DMS114 treated with DMSO at 0.1 percent for 48 hours (cell line): ENCODE results near the gene CPM.
A peak's percentile ranks its signal among the peaks of the same experiment; 100 is the strongest.

Source experiments
- DNase-seq: peaks from one replicate; lab custom pipeline; 2025; ENCODE audit not compliant: unreplicated experiment; lab: John Stamatoyannopoulos, UW

The CPM gene

GRCh38 chr12:68932961-68933893 lies at the start of gene CPM:
TSS of gene CPM (minus strand) at chr12:68933171. CDS start at chr12:68932837, 334 bp downstream.
- peak; percentile 7 for DNase-seq

- no peak for DNase-seq
Measured at GRCh38 chr12:68981516-68981915, 48.5 kb upstream of the CPM start.

GRCh38 chr12:68980476-68981212 lies 47.7 kb upstream of the CPM start:
- DNase-seq = no peak

DNA sequence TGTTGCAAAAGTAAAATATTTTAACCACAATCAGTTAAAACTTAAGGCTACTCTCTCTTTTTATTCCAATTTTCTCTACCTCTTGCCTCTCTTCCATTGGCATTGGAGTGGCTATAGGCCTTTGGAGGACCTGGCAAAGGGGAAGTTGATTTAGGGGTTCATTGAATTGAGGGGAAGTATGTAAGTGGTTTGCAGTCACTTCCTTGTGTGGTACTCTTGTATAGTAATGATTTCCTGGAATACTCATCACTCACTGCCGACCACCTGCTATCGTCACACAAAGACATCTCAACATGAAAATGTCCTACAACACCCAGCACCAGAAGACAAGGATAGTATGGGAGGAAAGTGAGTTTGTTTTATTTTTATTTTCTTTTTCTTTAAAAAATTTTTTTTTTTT lies 45.7 kb upstream of the CPM start:
- no peak for DNase-seq

DNA sequence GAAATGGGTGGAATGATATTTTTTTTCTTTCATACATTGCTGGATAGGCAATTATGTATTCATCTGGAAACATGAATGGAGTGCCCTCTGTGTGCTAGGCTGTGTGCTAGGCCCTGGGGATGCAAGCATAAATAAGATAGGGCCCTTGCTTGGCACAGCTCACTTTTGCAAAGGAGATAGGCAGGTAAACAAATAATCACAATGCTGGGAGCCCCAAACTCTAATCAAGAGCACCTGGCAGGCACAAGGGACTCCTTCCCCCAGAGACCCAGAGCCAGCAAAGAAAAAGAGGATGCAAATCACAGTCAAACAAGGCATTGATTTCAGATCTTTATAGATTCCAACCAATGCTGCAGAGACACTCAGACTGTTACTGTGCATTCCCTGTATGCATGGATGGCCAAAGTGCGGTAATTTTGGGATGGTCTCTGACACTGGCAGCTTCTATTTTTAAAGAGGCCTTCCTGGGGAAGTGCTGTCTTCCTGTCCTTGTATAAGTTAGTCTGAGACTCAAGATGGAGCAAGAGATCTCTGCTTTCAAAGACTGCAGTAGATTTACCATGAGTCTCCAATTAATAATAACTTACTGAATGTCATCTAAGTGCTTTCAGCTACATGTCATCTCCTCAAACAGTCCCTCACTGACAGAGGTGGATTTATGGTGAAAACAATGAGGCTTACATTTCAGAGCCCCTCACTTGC lies 45.1 kb upstream of the CPM start:
- no peak for DNase-seq

- no peak for DNase-seq
Measured at GRCh38 chr12:68977335-68977734, 44.4 kb upstream of the CPM start.

DNA sequence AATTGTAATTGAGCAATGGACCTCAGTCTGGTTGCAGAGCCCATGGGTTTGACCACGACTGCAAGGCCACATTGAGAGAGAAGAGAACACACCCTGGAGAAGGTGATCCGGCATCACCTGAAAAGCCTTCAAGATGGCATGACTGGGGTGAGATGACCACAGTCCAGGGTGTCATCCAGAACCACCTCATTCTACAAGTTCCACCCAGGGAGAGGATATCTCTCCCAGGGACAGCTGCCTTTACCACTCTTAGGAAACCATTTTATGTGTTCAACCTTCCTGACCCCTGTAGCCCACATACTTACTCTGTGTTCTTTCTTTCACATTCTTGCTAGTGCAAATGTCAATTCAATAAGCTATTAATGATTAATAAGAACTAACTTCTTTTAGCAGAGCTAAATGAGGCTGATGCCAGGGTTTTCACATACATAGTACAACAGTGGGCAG lies 43.4 kb upstream of the CPM start:
- no peak for DNase-seq

GRCh38 chr12:68975811-68976210 lies 42.8 kb upstream of the CPM start:
- no peak for DNase-seq

DNA sequence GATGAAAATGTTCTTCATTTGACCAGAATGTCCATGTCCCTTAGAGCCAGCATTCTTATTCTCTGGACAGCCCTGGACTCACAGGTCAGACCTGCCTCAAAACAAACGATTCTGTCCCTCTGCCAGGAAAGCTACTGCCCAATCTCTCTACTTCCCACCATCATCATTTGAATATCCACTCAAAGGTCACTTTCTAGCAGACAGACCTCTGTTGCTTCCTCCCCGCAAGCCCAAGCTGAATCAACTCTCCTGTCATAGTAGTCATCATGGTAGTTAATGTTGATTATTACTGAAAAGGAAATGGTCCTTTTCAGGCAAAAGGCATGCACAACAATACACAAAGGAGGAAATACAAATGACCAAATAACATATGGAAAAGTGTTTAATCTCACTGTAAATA lies 39.6 kb upstream of the CPM start:
- no peak for DNase-seq

DNA sequence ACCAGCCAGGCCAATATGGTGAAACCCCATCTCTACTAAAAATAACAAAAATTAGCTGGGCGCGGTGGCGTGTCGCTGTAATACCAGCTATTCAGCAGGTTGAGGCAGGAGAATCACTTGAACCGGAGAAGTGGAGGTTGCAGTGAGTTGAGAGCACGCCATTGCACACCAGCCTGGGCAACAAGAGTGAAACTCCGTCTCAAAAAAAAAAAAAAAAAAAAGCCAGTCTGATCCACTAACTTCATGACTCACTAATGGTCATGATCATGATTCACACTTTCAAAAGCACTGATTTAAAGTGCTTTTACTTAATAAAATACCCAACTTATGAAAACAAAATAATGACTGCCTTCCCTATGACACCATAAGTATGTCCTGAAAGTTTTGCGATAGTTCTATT lies 38.4 kb upstream of the CPM start:
- DNase-seq = no peak

DNA sequence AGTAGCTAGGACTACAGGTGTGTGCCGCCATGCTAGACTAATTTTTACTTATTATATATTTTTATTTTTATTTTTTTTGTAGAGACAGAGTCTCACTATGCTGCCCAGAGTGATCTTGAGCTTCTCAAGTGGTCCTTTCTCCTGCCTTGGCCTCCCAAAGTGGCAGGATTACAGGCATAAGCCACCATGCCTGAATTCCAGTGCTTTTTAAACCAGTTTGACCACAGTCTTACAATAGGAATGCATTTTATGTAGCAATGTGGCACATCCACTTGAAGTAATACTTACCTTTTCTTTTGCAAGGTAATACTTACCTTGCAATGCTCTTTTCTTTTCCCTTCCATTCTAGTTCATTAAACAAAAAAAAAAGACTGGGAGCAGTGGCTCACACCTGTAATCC lies 38.0 kb upstream of the CPM start:
- DNase-seq = no peak

DNA sequence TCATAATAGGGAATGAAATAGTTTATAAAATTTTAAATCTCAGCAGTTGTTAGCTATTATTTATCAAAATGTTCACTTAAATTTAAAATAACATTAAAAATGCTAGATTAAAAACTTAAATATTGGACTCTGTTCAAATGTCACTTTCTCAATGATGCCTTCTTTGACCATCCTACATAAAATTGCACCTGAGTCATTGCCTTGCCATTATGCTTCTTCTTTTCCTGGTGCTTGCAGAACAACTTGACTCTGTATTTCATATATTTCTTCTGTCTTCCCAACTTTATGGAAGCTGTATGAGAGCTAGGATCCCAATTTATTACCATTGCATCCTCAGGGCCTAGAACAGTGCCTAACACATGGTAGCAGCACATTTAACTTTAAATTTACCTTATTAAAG lies 37.3 kb upstream of the CPM start:
- no peak for DNase-seq

GRCh38 chr12:68967046-68967445 lies 34.1 kb upstream of the CPM start:
- DNase-seq = no peak

GRCh38 chr12:68963856-68964745 lies 31.1 kb upstream of the CPM start:
- DNase-seq = no peak

GRCh38 chr12:68962877-68963855 lies 30.2 kb upstream of the CPM start:
- DNase-seq = no peak

DNA sequence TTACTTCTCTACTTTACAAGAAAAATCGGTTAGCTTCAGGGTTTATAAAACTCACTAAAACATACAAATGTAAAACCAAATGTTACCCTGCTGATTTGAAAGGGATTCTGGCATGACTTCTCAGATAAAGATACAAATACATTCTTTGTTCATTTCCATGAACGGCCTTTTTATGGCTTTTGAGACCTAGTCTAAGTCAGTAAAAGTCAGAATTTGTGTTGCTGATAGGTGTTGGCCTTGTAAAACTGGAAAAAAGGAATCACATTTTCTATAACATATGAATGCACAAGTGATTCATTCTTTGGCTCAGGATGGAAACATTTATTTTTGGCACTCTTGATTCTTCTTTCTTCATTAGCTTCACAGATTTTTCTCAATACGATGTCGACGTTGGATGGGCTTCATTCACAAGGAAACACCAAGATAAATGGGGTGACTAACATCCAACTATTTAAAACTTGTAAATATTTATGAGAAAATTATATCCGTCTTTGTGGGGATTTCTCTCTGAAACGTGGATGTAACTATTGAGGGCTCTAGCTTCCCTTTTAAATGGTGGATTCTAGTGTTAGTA lies 27.0 kb upstream of the CPM start:
- no peak for DNase-seq

- DNase-seq = no peak
Measured at GRCh38 chr12:68959143-68959858, 26.3 kb upstream of the CPM start.

- DNase-seq = no peak
Measured at GRCh38 chr12:68958322-68958721, 25.4 kb upstream of the CPM start.
